GM12801 (cell line): ENCODE results near the gene STK32C.

Experiments used
- CTCF ChIP-seq: IDR thresholded peaks from one replicate; pipeline ENCODE4 v1.5.1; 2011; ENCODE audit warnings: control low read depth; ENCODE audit not compliant: insufficient read length; ENCODE audit errors: extremely low read depth

Gene STK32C

GRCh38 chr10:132306343-132306685, 1.4 kb downstream of the STK32C start:
- no peak for TF ChIP-seq CTCF

GRCh38 chr10:132305654-132306342, 2.0 kb downstream of the STK32C start:
- no peak for TF ChIP-seq CTCF

GRCh38 chr10:132304756-132305509, 2.8 kb downstream of the STK32C start:
- TF ChIP-seq CTCF, result no peak

GRCh38 chr10:132303361-132304115, 4.2 kb downstream of the STK32C start:
- TF ChIP-seq CTCF, result no peak

GRCh38 chr10:132302421-132303310, 5.1 kb downstream of the STK32C start:
- no peak for TF ChIP-seq CTCF

GRCh38 chr10:132301371-132302330, 6.1 kb downstream of the STK32C start:
- TF ChIP-seq CTCF, result no peak
